Keratinocyte (primary cell): Measurements from ENCODE around the gene HMCES. TPM values are rescaled to one million over a fixed set of nuclear protein-coding genes. Genes with fewer than 3 reads are reported as not detected.
"Not testable (repeated sequence)": the region's sequence is repeated elsewhere in the genome, so short reads cannot be mapped to it uniquely, and the experiment has no call there.

ENCODE experiments used
- DNase-seq: peaks from one replicate; pipeline ENCODE4 v3.0.0-alpha.2; 2011; ENCODE audit warnings: low read depth, missing footprints, low spot score
- FAIRE-seq: peaks from 2 replicates; lab custom pipeline; 2011; peaks lifted over from hg19 to GRCh38; lab: Jason Lieb, UNC
- H2AFZ ChIP-seq: 2 replicates; pipeline ENCODE4 v1.6.0; 2012; ENCODE audit warnings: low read length, control low read depth, inconsistent platforms; ENCODE audit not compliant: control insufficient read depth
- H3K27ac ChIP-seq: 2 replicates; pipeline ENCODE4 v1.5.1; 2011; ENCODE audit warnings: low read length; ENCODE audit not compliant: control insufficient read depth, insufficient read depth
- H3K27me3 ChIP-seq: 3 replicates; pipeline ENCODE4 v1.6.0; 2011; ENCODE audit warnings: low read length; ENCODE audit not compliant: control insufficient read depth, insufficient read depth; ENCODE audit errors: extremely low read depth
- H3K36me3 ChIP-seq, 2 experiments: 2 replicates in 1 of 2; 3 replicates in 1 of 2; pipeline ENCODE4 v1.5.1; 2011; ENCODE audit warnings: low read length in 2 of 2, mild to moderate bottlenecking in 1 of 2; ENCODE audit not compliant: control insufficient read depth in 2 of 2, insufficient read depth in 2 of 2; ENCODE audit errors: extremely low read depth in 1 of 2
- H3K4me1 ChIP-seq: 3 replicates; pipeline ENCODE4 v1.5.1; 2011; ENCODE audit warnings: low read length; ENCODE audit not compliant: control insufficient read depth, insufficient read depth; ENCODE audit errors: extremely low read depth
- H3K4me2 ChIP-seq: 3 replicates; pipeline ENCODE4 v1.6.0; 2011; ENCODE audit warnings: low read depth, low read length; ENCODE audit not compliant: control insufficient read depth, insufficient read depth; ENCODE audit errors: extremely low read depth
- H3K4me3 ChIP-seq, 3 experiments: fragments of 200-600 bp in 1 of 3; sonication (generic) in 1 of 3; 2 replicates in 2 of 3; 3 replicates in 1 of 3; pipeline ENCODE4 v1.5.1; 2011 to 2016; ENCODE audit warnings: low read length in 3 of 3, mild to moderate bottlenecking in 3 of 3, control low read depth in 2 of 3, inconsistent platforms in 1 of 3, low read depth in 1 of 3, mixed read lengths in 1 of 3, mixed run types in 1 of 3, moderate library complexity in 1 of 3; ENCODE audit not compliant: control insufficient read depth in 2 of 3, insufficient read depth in 2 of 3; ENCODE audit errors: extremely low read depth in 1 of 3
- H3K79me2 ChIP-seq: 2 replicates; pipeline ENCODE4 v1.6.0; 2012; ENCODE audit warnings: low read length; ENCODE audit not compliant: control insufficient read depth, insufficient read depth
- H3K9ac ChIP-seq: 3 replicates; pipeline ENCODE4 v1.6.0; 2011; ENCODE audit warnings: low read length; ENCODE audit not compliant: control insufficient read depth, insufficient read depth; ENCODE audit errors: extremely low read depth
- H3K9me1 ChIP-seq: 3 replicates; pipeline ENCODE4 v1.6.0; 2011; ENCODE audit warnings: low read length; ENCODE audit not compliant: control insufficient read depth, insufficient read depth; ENCODE audit errors: extremely low read depth
- H3K9me3 ChIP-seq: 2 replicates; pipeline ENCODE4 v1.5.1; 2012; ENCODE audit warnings: low read depth, low read length; ENCODE audit not compliant: control insufficient read depth
- H4K20me1 ChIP-seq: 3 replicates; pipeline ENCODE4 v1.6.0; 2011; ENCODE audit warnings: low read length; ENCODE audit not compliant: control insufficient read depth, insufficient read depth; ENCODE audit errors: extremely low read depth
- CTCF ChIP-seq, 3 experiments: IDR thresholded peaks in 1 of 3; conservative IDR thresholded peaks in 1 of 3; optimal IDR thresholded peaks in 1 of 3; 2 replicates in 2 of 3; 3 replicates in 1 of 3; pipeline versions ENCODE3 to v1.5.1; 2011; ENCODE audit warnings: low read length in 3 of 3, mild to moderate bottlenecking in 3 of 3, moderate library complexity in 2 of 3, control low read depth in 1 of 3, inconsistent platforms in 1 of 3; ENCODE audit not compliant: insufficient read depth in 2 of 3; ENCODE audit errors: extremely low read depth in 1 of 3
- EZH2 ChIP-seq: IDR thresholded peaks from one replicate; pipeline ENCODE4 v1.6.1; 2012; ENCODE audit warnings: inconsistent platforms, mild to moderate bottlenecking, low read length, moderate library complexity
- dilution Hi-C: fragments of 300-500 bp; cut with MboI; formaldehyde crosslinking; loops from one replicate; pipeline ENCODE4 v1.7.0; 2020; ENCODE audit warnings: low sequenced_read_pairs; ENCODE audit not compliant: extremely low pct_ligation_motif_present
- polyA plus RNA-seq, 5 experiments: library from polyadenylated mRNA; depleted of rRNA in 3 of 5; stranded (reverse) in 3 of 5; stranded (forward) in 1 of 5; unstranded in 1 of 5; fragments of >200 nt; gene quantifications; 1 replicate in 1 of 5; 2 replicates in 3 of 5; 3 replicates in 1 of 5; pipeline versions ENCODE4 v1.2.1 to v1.2.3, GENCODE V29; 2011 to 2012; ENCODE audit warnings: missing spikeins in 2 of 5, low read depth in 1 of 5, low replicate concordance in 1 of 5

Gene HMCES
- polyA plus RNA-seq, 1 donor (not counting 4 experiments of a cell fraction or from before 2014, with no cell fraction given), result 54.6 TPM

- dilution Hi-C loops, result no loop called here
- no peaks in the 10 kb centered on the region for H3K79me2 ChIP-seq
- peaks cover 38 to 56% of the 10 kb centered on the region in 2 experiments for H3K36me3 ChIP-seq
- no peak overlapping the region for H3K4me3 ChIP-seq
- DNase-seq (no peak), FAIRE-seq (no peak)
- peaks cover 6% of the 10 kb centered on the region for H3K4me1 ChIP-seq
- H4K20me1 ChIP-seq, result no peaks in the 10 kb centered on the region
- no peak overlapping the region for H3K27ac ChIP-seq
- H2AFZ ChIP-seq, result no peak overlapping the region
- no peaks in the 10 kb centered on the region for H3K9me1 ChIP-seq
- no peaks in the 10 kb centered on the region for H3K27me3 ChIP-seq
- H3K9me3 ChIP-seq, result no peaks in the 10 kb centered on the region
- no peak overlapping the region for H3K4me2 ChIP-seq
- H3K9ac ChIP-seq, result no peak overlapping the region
- TF ChIP-seq CTCF (optimal IDR thresholded peaks at IDR 0.05 in 1 of 3, IDR thresholded peaks at IDR 0.05 in 1 of 3, conservative IDR thresholded peaks at IDR 0.05 in 1 of 3; ENCODE audit: extremely low read depth in 1 of 3, insufficient read depth in 2 of 3, low read length in 3 of 3) (no peak), EZH2 (no peak)
These were observed 15.3 kb upstream of the HMCES start for GRCh38 chr3:129263161-129263910.

DNA sequence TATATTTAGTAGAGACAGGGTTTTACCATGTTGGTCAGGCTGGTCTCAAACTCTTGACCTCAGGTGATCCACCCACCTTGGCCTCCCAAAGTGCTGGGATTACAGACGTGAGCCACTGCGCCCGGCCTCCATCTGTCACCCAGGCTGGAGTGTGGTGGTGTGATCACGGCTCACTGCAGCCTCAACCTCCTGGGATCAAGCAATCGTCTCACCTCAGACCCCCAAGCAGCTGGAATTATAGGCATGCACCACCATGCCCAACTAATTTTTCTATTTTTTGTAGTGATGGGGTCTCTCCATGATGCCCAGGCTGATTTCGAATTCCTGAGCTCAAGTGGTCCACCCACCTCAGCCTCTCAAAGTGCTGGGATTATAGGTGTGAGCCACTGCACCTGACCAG lies 13.7 kb upstream of the HMCES start:
- H3K9me3 ChIP-seq, dilution Hi-C loops, H3K9me1 ChIP-seq, H3K4me1 ChIP-seq, H4K20me1 ChIP-seq, H3K27ac ChIP-seq, H3K79me2 ChIP-seq, H3K9ac ChIP-seq, H3K27me3 ChIP-seq, DNase-seq, FAIRE-seq, H3K4me3 ChIP-seq, H3K4me2 ChIP-seq, H2AFZ ChIP-seq: not testable (repeated sequence)
- peaks cover 49 to 67% of the 10 kb centered on the region in 2 experiments for H3K36me3 ChIP-seq
